Measurements from ENCODE around the gene GJB2.

The GJB2 gene

DNA sequence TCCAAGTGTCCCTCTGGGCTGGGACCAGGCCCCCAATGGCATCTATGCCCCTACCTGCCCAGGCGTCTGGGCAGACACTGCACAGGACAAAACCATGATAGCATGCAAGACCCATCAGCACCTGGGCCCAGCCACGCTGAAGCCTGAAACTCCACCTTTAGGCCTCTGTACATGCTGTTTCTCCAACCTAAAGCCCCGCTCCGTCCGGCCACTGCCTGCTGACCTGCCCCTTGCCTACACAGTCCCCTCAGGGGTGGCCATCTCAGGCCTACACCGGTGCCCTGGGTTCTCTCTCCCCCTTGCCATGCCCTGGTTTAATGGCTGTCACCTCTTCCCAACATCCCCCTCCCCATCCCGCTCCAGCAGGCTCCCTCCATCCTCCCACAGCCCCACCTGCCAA is 47.2 kb downstream of the GJB2 start:
- in situ Hi-C loops (cut with MboI; ENCODE audit: low sequenced_read_pairs) = no loop called here

DNA sequence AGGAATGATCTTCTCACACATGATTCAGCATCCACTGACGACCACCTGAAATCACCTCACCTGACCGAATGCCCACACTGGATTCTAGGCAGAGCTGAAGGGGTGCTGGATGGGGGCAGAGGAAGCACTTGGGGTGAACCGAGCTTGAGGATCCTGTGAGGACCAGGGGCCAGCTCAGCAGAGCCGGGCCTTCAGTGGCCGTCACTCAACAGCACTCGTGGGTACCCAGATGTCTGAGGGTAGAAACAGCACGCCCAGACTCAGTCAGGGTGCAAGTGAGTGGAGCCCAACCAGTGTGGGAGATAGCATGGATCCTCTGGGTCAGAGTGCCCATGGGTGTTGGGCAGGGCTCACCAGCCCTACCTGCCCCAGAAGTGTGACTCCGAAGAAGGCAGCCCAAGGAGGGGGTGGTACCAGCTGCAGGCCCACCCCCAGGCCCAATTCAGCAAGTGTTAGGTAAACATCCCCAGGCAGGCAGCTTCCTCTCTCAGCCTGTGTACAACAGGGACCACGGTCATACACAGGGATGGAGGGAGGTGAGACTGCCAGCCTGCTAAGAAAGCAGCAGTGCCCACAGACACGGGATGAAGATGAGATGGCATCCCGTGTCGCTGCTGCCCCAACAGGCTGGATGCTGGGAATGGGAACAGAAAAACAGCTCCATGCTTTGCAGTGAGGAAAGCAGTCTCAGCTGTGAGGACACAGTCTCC is 48.4 kb downstream of the GJB2 start:
- in situ Hi-C loops (cut with MboI; ENCODE audit: low sequenced_read_pairs) = no loop called here

- in situ Hi-C loops (cut with MboI; ENCODE audit: low sequenced_read_pairs) = no loop called here
These were observed 49.7 kb downstream of the GJB2 start for GRCh38 chr13:20142927-20143480.

DNA sequence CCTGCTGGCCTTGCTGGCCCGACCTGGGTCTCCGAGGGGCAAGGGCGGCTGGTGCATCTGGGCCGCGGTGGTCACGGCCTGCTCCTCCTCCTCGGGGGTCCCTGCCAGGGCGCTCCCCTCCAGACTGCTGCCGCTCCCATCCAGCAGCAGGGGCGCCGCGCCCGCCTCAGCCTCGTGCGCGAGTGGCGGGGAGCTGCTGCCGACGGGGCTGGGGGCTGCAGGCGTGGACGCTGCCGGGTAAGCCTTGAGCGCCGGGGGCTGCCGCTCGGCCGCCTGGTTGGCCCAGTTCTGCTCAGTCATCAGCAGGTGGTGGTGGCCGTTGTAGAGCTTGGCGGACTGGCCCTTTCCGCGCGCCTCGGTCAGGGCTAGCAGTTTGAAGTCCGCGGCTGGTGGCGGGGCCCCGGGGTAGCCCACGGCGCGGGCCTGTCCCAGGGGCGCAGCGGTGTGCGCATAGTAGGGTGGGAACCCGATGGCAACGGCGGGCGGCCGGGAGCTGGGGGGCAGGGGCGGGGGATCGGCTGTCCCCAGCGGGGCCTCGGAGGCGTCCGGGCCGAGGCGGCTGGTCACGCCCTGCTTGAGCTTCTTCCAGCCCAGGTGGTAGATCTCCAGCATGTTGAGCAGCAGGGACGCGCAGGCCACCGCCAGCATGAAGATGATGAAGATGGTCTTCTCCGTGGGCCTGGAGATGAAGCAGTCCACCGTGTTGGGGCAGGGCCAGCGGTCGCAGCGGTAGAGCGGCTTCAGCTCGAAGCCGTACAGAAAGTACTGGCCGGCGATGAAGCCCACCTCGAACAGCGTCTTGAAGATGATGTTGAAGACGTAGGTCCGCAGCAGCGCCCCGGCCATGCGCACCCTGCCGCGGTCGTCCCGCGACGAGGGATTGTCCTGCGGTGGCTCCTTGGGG is 50.5 kb downstream of the GJB2 start:
- in situ Hi-C loops (cut with MboI; ENCODE audit: low sequenced_read_pairs) = no loop called here

GRCh38 chr13:20141238-20142022 is 51.3 kb downstream of the GJB2 start:
- in situ Hi-C loops (cut with MboI; ENCODE audit: low sequenced_read_pairs) = no loop called here

DNA sequence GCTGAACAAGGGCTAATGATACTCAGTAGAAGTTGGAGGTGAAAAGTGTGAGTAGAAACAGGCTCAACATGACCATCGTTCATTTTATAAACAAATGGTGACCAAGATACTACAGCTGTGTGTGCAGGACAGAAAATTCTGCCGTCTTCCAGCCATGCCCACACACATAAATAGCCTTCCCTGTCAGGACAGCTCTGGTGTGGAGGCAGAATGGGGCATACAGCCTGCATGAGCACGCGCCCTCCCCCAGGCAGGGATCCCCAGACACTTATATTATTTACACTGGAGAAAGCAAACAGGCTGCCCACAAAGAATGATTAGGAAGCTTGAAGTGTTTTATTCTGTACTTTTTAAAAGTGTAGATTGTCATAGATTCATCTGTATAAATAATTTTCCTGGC is 52.3 kb downstream of the GJB2 start:
- in situ Hi-C loops (cut with MboI; ENCODE audit: low sequenced_read_pairs) = no loop called here

GRCh38 chr13:20137875-20138274 is 54.9 kb downstream of the GJB2 start:
- in situ Hi-C loops (cut with MboI; ENCODE audit: low sequenced_read_pairs) = no loop called here
